ENCODE results near the gene ARAP1. TPM values are rescaled to one million over a fixed set of nuclear protein-coding genes. Genes with fewer than 3 reads are reported as not detected.
A peak's percentile ranks its signal among the peaks of the same experiment; 100 is the strongest.

ARAP1 gene
- total RNA-seq, 1 experiment from 2014 or later: 73.6 TPM

GRCh38 chr11:72736452-72737069 is 15.6 kb downstream of the ARAP1 start:
- no peaks in the 10 kb centered on the region for H3K36me3 ChIP-seq (ENCODE audit: control insufficient read depth, insufficient read depth, low read length)
- BruUV-seq (replicated peaks): no TSS peak
- in situ Hi-C loops (cut with HindIII; ENCODE audit: low pct_unique_long_range_greater_than_20kb, low sequenced_read_pairs) (no loop called here), intact Hi-C loops (cut with micrococcal nuclease; ENCODE audit: unreplicated experiment) (no loop called here)
- ATAC-seq (peak; percentile 60), DNase-seq (ENCODE audit: low read depth, low spot score) (no peak)
- H3K4me1 ChIP-seq (ENCODE audit: control insufficient read depth, insufficient read depth, low read length): peaks cover 7% of the 10 kb centered on the region
- no peak overlapping the region for H3K27ac ChIP-seq (ENCODE audit: low read length)
- no peak for TF ChIP-seq POLR2AphosphoS5 (IDR thresholded peaks at IDR 0.05; ENCODE audit: low read depth, low read length)
- TF ChIP-seq SIN3A (IDR thresholded peaks at IDR 0.05; ENCODE audit: borderline replicate concordance, insufficient read depth, low read depth, low read length): no peak
- TF ChIP-seq CTCF (IDR thresholded peaks at IDR 0.05): no peak
- TF ChIP-seq REST (IDR thresholded peaks at IDR 0.05; ENCODE audit: insufficient read depth in 1 of 2, low read depth in 2 of 2, low read length in 1 of 2): no peak
- TF ChIP-seq TCF7L2 (IDR thresholded peaks at IDR 0.05; ENCODE audit: low read depth, low read length): no peak
- CTCF ChIA-PET: interaction anchor here (1.0 kb wide), 1 partner anchor 12 kb away, joined by 3 read pairs; no protein-coding TSS in a partner anchor
- H3K27me3 ChIP-seq (ENCODE audit: control insufficient read depth, insufficient read depth, low read length): no peaks in the 10 kb centered on the region
- no peaks in the 10 kb centered on the region for H3K9me3 ChIP-seq (ENCODE audit: control insufficient read depth, insufficient read depth, low read depth, low read length)
- H3K4me3 ChIP-seq (ENCODE audit: low read depth in 2 of 2, low read length in 2 of 2): no peak overlapping the region
- POLR2A ChIA-PET: no interaction called here

GRCh38 chr11:72735495-72736027 is 16.6 kb downstream of the ARAP1 start:
- TF ChIP-seq SIN3A (IDR thresholded peaks at IDR 0.05; ENCODE audit: borderline replicate concordance, insufficient read depth, low read depth, low read length): no peak
- TF ChIP-seq REST (IDR thresholded peaks at IDR 0.05; ENCODE audit: insufficient read depth in 1 of 2, low read depth in 2 of 2, low read length in 1 of 2): no peak
- 0 out of 2 replicates have a peak, but pooled peaks have one; percentile 43 for TF ChIP-seq TCF7L2 (IDR thresholded peaks at IDR 0.05; ENCODE audit: low read depth, low read length)
- no peak for TF ChIP-seq CTCF (IDR thresholded peaks at IDR 0.05)
- no peak for TF ChIP-seq POLR2AphosphoS5 (IDR thresholded peaks at IDR 0.05; ENCODE audit: low read depth, low read length)
- BruUV-seq (replicated peaks): no TSS peak
- ATAC-seq: peak; percentile 35
- Histone ChIP-seq H3K36me3 (ENCODE audit: control insufficient read depth, insufficient read depth, low read length) (no peaks in the 10 kb centered on the region), H3K4me3 (ENCODE audit: low read depth in 2 of 2, low read length in 2 of 2) (no peak overlapping the region), H3K9me3 (ENCODE audit: control insufficient read depth, insufficient read depth, low read depth, low read length) (no peaks in the 10 kb centered on the region), H3K4me1 (ENCODE audit: control insufficient read depth, insufficient read depth, low read length) (0 out of 2 replicates have a peak, but pooled peaks cover 2% of the 10 kb centered on the region), H3K27ac (ENCODE audit: low read length) (no peak overlapping the region), H3K27me3 (ENCODE audit: control insufficient read depth, insufficient read depth, low read length) (no peaks in the 10 kb centered on the region)
- no peak for DNase-seq (ENCODE audit: low read depth, low spot score)
- POLR2A ChIA-PET: no interaction called here
- CTCF ChIA-PET: interaction anchor here (0.7 kb wide), 1 partner anchor 10 kb away, joined by 3 read pairs; no protein-coding TSS in a partner anchor
- intact Hi-C loops (cut with micrococcal nuclease; ENCODE audit: unreplicated experiment): no loop called here
- in situ Hi-C loops (cut with HindIII; ENCODE audit: low pct_unique_long_range_greater_than_20kb, low sequenced_read_pairs): no loop called here

Measured in Panc1 (cell line).